Epithelial cell of esophagus (primary cell): ENCODE data around the gene SPIB.

Source experiments
- DNase-seq: peaks from one replicate; pipeline ENCODE4 v3.0.0; 2010; ENCODE audit warnings: low read depth
- H3K4me3 ChIP-seq: 2 replicates; pipeline ENCODE4 v1.5.1; 2011; ENCODE audit warnings: mild to moderate bottlenecking, low read length, control low read depth
- CTCF ChIP-seq: IDR thresholded peaks from 2 replicates; pipeline ENCODE4 v1.5.1; 2011; ENCODE audit warnings: low read depth, mild to moderate bottlenecking, low read length, control low read depth, inconsistent platforms; ENCODE audit not compliant: insufficient read depth; ENCODE audit errors: missing control alignments

Gene SPIB

GRCh38 chr19:50406156-50406820, 12.4 kb upstream of the SPIB start:
- H3K4me3 ChIP-seq = no peak overlapping the region
- no peak for TF ChIP-seq CTCF
- DNase-seq = no peak

- no peak overlapping the region for H3K4me3 ChIP-seq
- TF ChIP-seq CTCF = no peak
- DNase-seq = no peak
Observed at GRCh38 chr19:50406829-50407228, 11.9 kb upstream of the SPIB start.

- DNase-seq = no peak
- no peak for TF ChIP-seq CTCF
- H3K4me3 ChIP-seq = no peak overlapping the region
Observed at GRCh38 chr19:50409347-50409746, 9.4 kb upstream of the SPIB start.

GRCh38 chr19:50410109-50410508, 8.6 kb upstream of the SPIB start:
- DNase-seq = no peak
- H3K4me3 ChIP-seq = no peak overlapping the region
- no peak for TF ChIP-seq CTCF

GRCh38 chr19:50412419-50412818, 6.3 kb upstream of the SPIB start:
- TF ChIP-seq CTCF = no peak
- no peak overlapping the region for H3K4me3 ChIP-seq
- DNase-seq = no peak

GRCh38 chr19:50413096-50413495, 5.6 kb upstream of the SPIB start:
- DNase-seq = no peak
- TF ChIP-seq CTCF = no peak
- no peak overlapping the region for H3K4me3 ChIP-seq

- no peak for TF ChIP-seq CTCF
- DNase-seq = no peak
- H3K4me3 ChIP-seq = no peak overlapping the region
Observed at GRCh38 chr19:50413531-50413930, 5.2 kb upstream of the SPIB start.
